Ovary (tissue), 9 donors: Measurements from ENCODE around the gene SPAG8. TPM values are rescaled to one million over a fixed set of nuclear protein-coding genes. Genes with fewer than 3 reads are reported as not detected.

Experiments
- DNase-seq, 5 donors: peaks; one replicate each; pipeline ENCODE4 v3.0.0-alpha.2; 2019 to 2020
- H3K27ac ChIP-seq, 2 donors: fragments of 200-600 bp; one replicate each; pipeline versions ENCODE4 v1.5.1 to v1.8.0; 2019 to 2022
- H3K27me3 ChIP-seq: fragments of 200-600 bp; one replicate; pipeline ENCODE4 v1.8.0; 2022
- H3K36me3 ChIP-seq: fragments of 200-600 bp; sonication (generic); one replicate; pipeline ENCODE4 v1.5.1; 2019
- H3K4me1 ChIP-seq: one replicate; pipeline ENCODE4 v1.8.1; 2013; ENCODE audit warnings: mild to moderate bottlenecking, moderate library complexity; ENCODE audit not compliant: insufficient read depth
- H3K4me3 ChIP-seq: fragments of 200-600 bp; sonication (generic); one replicate; pipeline ENCODE4 v1.5.1; 2017
- H3K9me3 ChIP-seq, 2 donors: fragments of 200-600 bp in 1 of 2; sonication (generic) in 1 of 2; one replicate each; pipeline versions ENCODE4 v1.5.1 to v1.8.1; 2013 to 2019; ENCODE audit warnings: mild to moderate bottlenecking in 1 of 2, moderate library complexity in 1 of 2
- CTCF ChIP-seq, 3 donors: fragments of 450-650 bp in 2 of 3; fragments of 200-600 bp in 1 of 3; IDR thresholded peaks; one replicate each; pipeline versions ENCODE4 v1.5.1 to v1.8.0; 2016 to 2022; ENCODE audit warnings: antibody characterized with exemption in 3 of 3, mild to moderate bottlenecking in 1 of 3
- EP300 ChIP-seq: sonication (generic); formaldehyde crosslinking; IDR thresholded peaks from one replicate; pipeline ENCODE4 v1.6.1; 2017; ENCODE audit warnings: antibody characterized with exemption
- POLR2A ChIP-seq: fragments of 450-650 bp; IDR thresholded peaks from one replicate; pipeline ENCODE4 v1.6.1; 2017; ENCODE audit warnings: antibody characterized with exemption, mild to moderate bottlenecking, moderate library complexity
- WGBS, 3 donors: extraction: QIAGEN DNeasy Blood & Tissue Kit in 1 of 3; methylation state at CpG; one replicate each; pipeline versions ENCODE4 v1.1.5 to v1.1.7; 2013 to 2017; 5-methylcytosine and 5-hydroxymethylcytosine counted together
- intact Hi-C, 4 donors: fragments of 100-400 bp; cut with DNase I; formaldehyde crosslinking; loops; one replicate each; pipeline versions ENCODE4 v1.11.0 to v1.15.1; 2022 to 2023
- polyA plus RNA-seq, 2 donors: library from polyadenylated mRNA; stranded (reverse); fragments of 200-250 nt in 1 of 2; fragments of 350-450 nt in 1 of 2; fragmentation: Illumina TruSeq in 1 of 2; extraction: RNeasy Lipid Tissue Mini Kit (QIAGEN cat#74804) in 1 of 2; gene quantifications; one replicate each; pipeline ENCODE4 v1.2.3, GENCODE V29; 2013 to 2014
- total RNA-seq, 7 donors: library from RNA; depleted of rRNA in 2 of 7; stranded (reverse); fragments of >200 nt in 2 of 7; fragmentation: NEBNext Ultra II Directional in 3 of 7; extraction: Animal tissue kit (Norgen Biotek cat#: 25700) in 3 of 7; gene quantifications; one replicate each; pipeline versions ENCODE4 v1.1.0 to v1.2.4, GENCODE V29; 2016 to 2023
- donor health status: DM: no; HTN: no; CAD: no; lungs with moderate emphysema.
- donor health status: DM: no; HTN: no; CAD: no.
- donor health status: Bipolar disorder and iron deficiency.
- donor health status: DM: yes; HTN: yes; CAD: no.
- donor health status: DM: no; HTN: no; CAD: no.
- donor health status: DM: yes; HTN: yes; CAD: no.

Gene SPAG8
- total and polyA plus RNA-seq, 9 donors, result 2.1 to 28.1 (median 4.6) TPM

- no peak for DNase-seq
- Histone ChIP-seq H3K27ac (no peak overlapping the region), H3K27me3 (no peaks in the 10 kb centered on the region), H3K9me3 (no peaks in the 10 kb centered on the region), H3K4me1 (peaks cover 13% of the 10 kb centered on the region), H3K36me3 (no peaks in the 10 kb centered on the region), H3K4me3 (no peak overlapping the region)
- intact Hi-C loops, result loop anchor here in 2 of 4 donors (5.0 to 10.0 kb wide), 2 partner anchors 54 to 179 kb away; partner anchors contain the start of gene SIT1 (in 1 of the 2)
- no peak for TF ChIP-seq POLR2A
- no peak for TF ChIP-seq EP300
- TF ChIP-seq CTCF (IDR thresholded peaks at IDR 0.05), result no peak
- WGBS, 3 donors, result 61 to 73% (median 63%) methylated on average over 4 of the region's 4 CpGs
These were observed 19.0 kb upstream of the SPAG8 start for GRCh38 chr9:35831040-35831439.

DNA sequence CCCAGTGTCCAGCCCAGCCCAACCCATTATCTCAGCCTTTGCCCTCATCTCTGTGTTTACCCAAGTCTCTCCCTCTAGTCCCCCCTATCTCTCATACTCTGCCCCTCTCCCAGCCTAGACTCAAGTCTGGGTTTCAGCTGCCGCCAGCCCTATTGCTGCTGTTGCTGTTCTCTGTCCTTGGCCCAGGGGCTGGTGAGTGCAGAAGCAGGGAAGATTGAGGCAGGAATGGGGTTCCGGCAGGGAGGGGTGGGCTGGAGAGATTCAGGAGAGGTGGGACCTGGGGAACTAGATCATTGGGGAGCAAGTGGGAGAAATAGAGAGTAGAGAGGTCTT is 17.7 kb upstream of the SPAG8 start:
- intact Hi-C loops, result loop anchor here in 2 of 4 donors (5.0 to 10.0 kb wide), 2 partner anchors 55 to 177 kb away; partner anchors contain the start of gene SIT1 (in 1 of the 2)
- Histone ChIP-seq H3K27me3 (no peaks in the 10 kb centered on the region), H3K27ac (peak overlapping the region; percentile 96 to 98), H3K4me3 (peak overlapping the region; percentile 75), H3K36me3 (no peaks in the 10 kb centered on the region), H3K9me3 (no peaks in the 10 kb centered on the region), H3K4me1 (peaks cover 13% of the 10 kb centered on the region)
- TF ChIP-seq CTCF (IDR thresholded peaks at IDR 0.05), result no peak
- no peak for TF ChIP-seq EP300
- TF ChIP-seq POLR2A, result no peak
- no peak for DNase-seq
- WGBS, 3 donors, result 6 to 28% (median 8%) methylated on average over 2 of the region's 2 CpGs

DNA sequence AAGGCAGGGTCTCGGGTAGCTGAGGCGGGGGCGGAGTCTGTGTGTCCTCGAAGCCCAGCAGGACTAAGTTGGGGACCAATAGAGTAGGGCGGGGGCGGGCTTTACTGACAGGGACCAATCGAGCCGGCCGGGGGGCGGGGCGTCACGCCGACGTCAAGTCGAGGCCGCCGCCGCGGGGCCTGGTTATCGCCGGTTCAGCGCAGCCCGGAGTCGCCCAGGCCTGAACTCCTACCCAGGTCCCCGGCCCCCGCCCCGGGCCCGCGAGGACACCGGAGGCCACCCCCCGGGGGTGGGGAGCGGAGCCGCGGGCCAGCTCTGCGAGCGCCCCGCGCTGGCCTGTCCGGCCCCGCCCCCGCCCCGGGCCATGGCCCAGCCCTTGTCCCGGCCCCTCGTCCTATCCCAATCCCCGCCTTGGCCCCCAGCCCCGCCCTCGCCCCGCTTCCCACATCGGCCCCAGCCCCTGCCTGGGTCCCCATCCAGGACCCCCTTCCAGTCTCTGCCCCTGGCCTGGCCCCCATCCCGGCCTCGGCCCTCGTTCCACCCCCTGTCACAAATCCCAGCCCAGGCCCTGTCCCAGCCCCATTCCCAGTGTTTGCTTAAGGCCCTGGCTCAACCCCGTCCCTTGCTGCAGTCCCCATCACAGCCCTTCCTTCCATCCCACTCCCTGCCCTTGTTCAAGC is 17.2 kb upstream of the SPAG8 start, which contains the start of gene TMEM8B:
TSS of gene TMEM8B (plus strand) at position 145 of the 680 bp plus-strand sequence. CDS start at position 365, 220 bp downstream.
- peaks cover 13% of the 10 kb centered on the region for H3K4me1 ChIP-seq
- H3K4me3 ChIP-seq, result peak within 1 kb of the TSS; percentile 75
- intact Hi-C loops, result no loop called here
- H3K27me3 ChIP-seq, result no peaks in the 10 kb centered on the region
- TF ChIP-seq CTCF (IDR thresholded peaks at IDR 0.05) (no peak), POLR2A (peak; percentile 62), EP300 (no peak)
- H3K9me3 ChIP-seq, result no peaks in the 10 kb centered on the region
- DNase-seq, result peak; percentile 95 to 98 (median 98)
- H3K27ac ChIP-seq, result peak within 1 kb of the TSS; percentile 96 to 98
- no peaks in the 10 kb centered on the region for H3K36me3 ChIP-seq
- WGBS, 3 donors, result 1% methylated on average over 38 to 53 of the region's 53 CpGs

- intact Hi-C loops, result no loop called here
- DNase-seq, result peak in 2 of 5 donors; percentile 44 to 60
- H3K27ac ChIP-seq, result peak within 1 kb of the TSS; percentile 96 to 98
- no peaks in the 10 kb centered on the region for H3K9me3 ChIP-seq
- H3K36me3 ChIP-seq, result no peaks in the 10 kb centered on the region
- peaks cover 13% of the 10 kb centered on the region for H3K4me1 ChIP-seq
- WGBS, 3 donors, result 1 to 2% (median 1%) methylated on average over 21 of the region's 21 CpGs
- TF ChIP-seq POLR2A (no peak), CTCF (IDR thresholded peaks at IDR 0.05) (no peak), EP300 (no peak)
- no peaks in the 10 kb centered on the region for H3K27me3 ChIP-seq
- H3K4me3 ChIP-seq, result peak within 1 kb of the TSS; percentile 75
These were observed 16.6 kb upstream of the SPAG8 start, which contains the start of gene FAM221B for GRCh38 chr9:35828716-35829083. Gene FAM221B (minus strand): TSS chr9:35828732. CDS start chr9:35826161, 2,571 bp downstream.
